Frontal cortex (tissue), 4 donors: ENCODE measurements around the gene OOSP2. TPM values are rescaled to one million over a fixed set of nuclear protein-coding genes. Genes with fewer than 3 reads are reported as not detected.

Source experiments
- DNase-seq, 2 donors: peaks; one replicate each; pipeline ENCODE4 v3.0.0; 2012; ENCODE audit warnings: low spot score in 2 of 2
- FAIRE-seq: peaks from 2 replicates; lab custom pipeline; 2012; peaks lifted over from hg19 to GRCh38; lab: Jason Lieb, UNC
- total RNA-seq: library from RNA; depleted of rRNA; stranded (reverse); fragments of >200 nt; gene quantifications from one replicate; pipeline ENCODE4 v1.2.3, GENCODE V29; 2014
- donor health status: control.
- donor health status: control.
- donor health status: control.

OOSP2 gene
- total RNA-seq, 1 donor from 2014 or later: not detected

- DNase-seq (no peak), FAIRE-seq (no peak)
Observed at GRCh38 chr11:60077216-60077817, 37.1 kb downstream of the OOSP2 start.

GRCh38 chr11:60077981-60078380 is 37.8 kb downstream of the OOSP2 start:
- DNase-seq (no peak), FAIRE-seq (no peak)

- DNase-seq (no peak), FAIRE-seq (no peak)
Observed at GRCh38 chr11:60078745-60079144, 38.5 kb downstream of the OOSP2 start.

GRCh38 chr11:60080535-60080934 is 40.3 kb downstream of the OOSP2 start:
- DNase-seq (no peak), FAIRE-seq (no peak)

GRCh38 chr11:60084631-60085273 is 44.5 kb downstream of the OOSP2 start:
- no peak for FAIRE-seq
- no peak for DNase-seq

GRCh38 chr11:60085909-60086308 is 45.7 kb downstream of the OOSP2 start:
- FAIRE-seq (no peak), DNase-seq (no peak)

- FAIRE-seq (no peak), DNase-seq (no peak)
Observed at GRCh38 chr11:60087239-60087638, 47.0 kb downstream of the OOSP2 start.

GRCh38 chr11:60088364-60088763 is 48.2 kb downstream of the OOSP2 start, which contains the start of gene MS4A2:
TSS of gene MS4A2 (plus strand) at chr11:60088664. CDS start at chr11:60088766, 102 bp downstream.
- DNase-seq (no peak), FAIRE-seq (no peak)

- DNase-seq: no peak
- FAIRE-seq: no peak
Observed at GRCh38 chr11:60095477-60096120, 55.4 kb downstream of the OOSP2 start.

- no peak for DNase-seq
- no peak for FAIRE-seq
Observed at GRCh38 chr11:60097189-60097588, 57.0 kb downstream of the OOSP2 start.

Other genes starting within 250 kb of the OOSP2 start
- 31.8 TPM for gene MRPL16, start 229.6 kb upstream of the OOSP2 start, total RNA-seq
- gene CBLIF, start 194.9 kb upstream of the OOSP2 start, total RNA-seq: not detected
- not detected for gene TCN1, start 173.9 kb upstream of the OOSP2 start, total RNA-seq
- not detected for gene OOSP3, start 161.6 kb upstream of the OOSP2 start, total RNA-seq
- 0.41 TPM for gene OOSP1, start 102.0 kb upstream of the OOSP2 start, total RNA-seq
- gene OOSP4A, start 76.4 kb upstream of the OOSP2 start, total RNA-seq: not detected
- gene OOSP4B, start 23.2 kb upstream of the OOSP2 start, total RNA-seq: not detected
- 0.41 TPM for gene MS4A3, start 16.3 kb downstream of the OOSP2 start, total RNA-seq
- under 0.01 TPM for gene MS4A2, start 48.3 kb downstream of the OOSP2 start, total RNA-seq
- 2.4 TPM for gene MS4A6A, start 142.7 kb downstream of the OOSP2 start, total RNA-seq
- gene MS4A4E, start 202.7 kb downstream of the OOSP2 start, total RNA-seq: not detected
- gene MS4A4A, start 240.3 kb downstream of the OOSP2 start, total RNA-seq: 2.0 TPM